Activated T-cell treated with anti-CD3 and anti-CD28 coated beads, Interleukin-2, amount 50 U/mL, for 72 hours (primary cell): ENCODE measurements around the gene PSMD11. TPM values are rescaled to one million over a fixed set of nuclear protein-coding genes. Genes with fewer than 3 reads are reported as not detected.
"Not testable (repeated sequence)": the region's sequence is repeated elsewhere in the genome, so short reads cannot be mapped to it uniquely, and the experiment has no call there.

Experiments
- ATAC-seq, 2 donors: fragments of 150-1000 bp; cut with Tn5 transposase; replicated peaks in 1 of 2; 2 replicates each; pipeline ENCODE4 v1.10.0; 2021; ENCODE audit warnings: moderate library complexity in 2 of 2, mild to moderate bottlenecking in 1 of 2
- DNase-seq, 2 donors: peaks; one replicate each; pipeline ENCODE4 v3.0.0; 2021 to 2022; ENCODE audit warnings: mixed read lengths in 1 of 2
- H3K27ac Mint-ChIP-seq: one replicate; pipeline ENCODE4 v1.8.0; 2022; ENCODE audit warnings: mild to moderate bottlenecking, moderate library complexity, mixed read lengths
- H3K27me3 Mint-ChIP-seq: one replicate; pipeline ENCODE4 v1.8.0; 2022; ENCODE audit warnings: low read depth, mixed read lengths
- H3K36me3 Mint-ChIP-seq, 2 donors: one replicate each; pipeline ENCODE4 v1.8.0; 2022; ENCODE audit warnings: mixed read lengths in 2 of 2, mild to moderate bottlenecking in 1 of 2; ENCODE audit not compliant: insufficient read depth in 2 of 2
- H3K4me1 Mint-ChIP-seq: one replicate; pipeline ENCODE4 v1.8.0; 2022; ENCODE audit warnings: low read depth, mixed read lengths
- H3K4me3 Mint-ChIP-seq, 2 donors: one replicate each; pipeline ENCODE4 v1.8.0; 2022; ENCODE audit warnings: mild to moderate bottlenecking in 2 of 2, mixed read lengths in 2 of 2, moderate library complexity in 2 of 2
- H3K9me3 Mint-ChIP-seq, 2 donors: one replicate each; pipeline ENCODE4 v1.8.0; 2022; ENCODE audit warnings: mixed read lengths in 2 of 2
- total RNA-seq, 2 donors: library from RNA; stranded (reverse); gene quantifications; one replicate each; pipeline ENCODE4 v1.2.3, GENCODE V29; 2022

Gene PSMD11
- total RNA-seq, 2 donors from 2014 or later = 131 to 134 TPM

- H3K27me3 Mint-ChIP-seq = no peaks in the 10 kb centered on the region
- no peak overlapping the region for H3K4me3 Mint-ChIP-seq
- H3K36me3 Mint-ChIP-seq = peaks cover 21 to 44% of the 10 kb centered on the region in 2 donors
- peak overlapping the region; percentile 70 for H3K27ac Mint-ChIP-seq
- no peaks in the 10 kb centered on the region for H3K9me3 Mint-ChIP-seq
- peaks cover 40% of the 10 kb centered on the region for H3K4me1 Mint-ChIP-seq
- DNase-seq = no peak
- no peak for ATAC-seq
Observed at GRCh38 chr17:32449963-32450362, 5.7 kb downstream of the PSMD11 start.

DNA sequence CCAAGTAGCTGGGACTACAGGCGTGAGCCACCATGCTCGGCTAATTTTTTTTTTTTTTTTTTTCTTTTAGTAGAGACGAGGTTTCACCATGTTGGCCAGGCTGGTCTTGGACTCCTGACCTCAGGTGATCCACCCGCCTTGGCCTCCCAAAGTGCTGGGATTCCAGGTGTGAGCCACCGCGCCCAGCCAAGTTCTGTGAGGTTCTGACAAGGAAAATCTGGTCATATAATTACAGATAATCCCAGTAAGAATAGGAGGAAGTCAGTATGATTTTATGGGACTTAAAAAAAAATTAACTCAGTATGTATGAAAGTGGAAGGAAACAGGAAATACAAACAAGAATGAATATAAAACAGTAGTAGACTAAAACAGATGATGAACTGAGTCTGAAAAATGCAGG is 6.1 kb downstream of the PSMD11 start:
- not testable (repeated sequence) for H3K9me3 Mint-ChIP-seq, H3K4me3 Mint-ChIP-seq, ATAC-seq, H3K27me3 Mint-ChIP-seq, DNase-seq
- Mint-ChIP-seq H3K36me3 (peaks cover 22 to 46% of the 10 kb centered on the region in 2 donors), H3K27ac (peak overlapping the region; percentile 94), H3K4me1 (peaks cover 41% of the 10 kb centered on the region)

DNA sequence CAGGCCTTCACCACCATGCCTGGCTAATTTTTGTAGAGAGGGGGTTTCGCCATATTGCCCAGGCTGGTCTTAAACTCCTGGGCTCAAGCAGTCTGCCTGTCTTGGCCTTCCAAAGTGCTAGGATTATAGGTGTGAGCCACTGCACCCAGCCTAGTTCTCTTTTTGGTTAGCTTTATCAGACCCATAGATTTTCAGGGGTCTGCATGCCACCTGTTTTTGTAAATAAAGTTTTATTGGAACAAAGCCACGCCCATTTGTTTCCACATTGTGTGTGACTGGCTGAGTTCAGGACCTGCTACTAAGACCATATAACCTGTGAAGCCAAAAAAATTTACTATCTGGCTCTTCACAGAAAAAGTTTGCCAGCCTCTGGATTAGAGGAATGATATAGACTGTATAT is 7.6 kb downstream of the PSMD11 start:
- H3K36me3 Mint-ChIP-seq = peaks cover 19 to 43% of the 10 kb centered on the region in 2 donors
- ATAC-seq = no peak
- H3K4me3 Mint-ChIP-seq = no peak overlapping the region
- peak overlapping the region; percentile 90 for H3K27ac Mint-ChIP-seq
- no peaks in the 10 kb centered on the region for H3K27me3 Mint-ChIP-seq
- H3K9me3 Mint-ChIP-seq = no peaks in the 10 kb centered on the region
- H3K4me1 Mint-ChIP-seq = peaks cover 27% of the 10 kb centered on the region
- no peak for DNase-seq

GRCh38 chr17:32452281-32452680 is 8.0 kb downstream of the PSMD11 start:
- Mint-ChIP-seq H3K27me3 (no peaks in the 10 kb centered on the region), H3K36me3 (peaks cover 16 to 40% of the 10 kb centered on the region in 2 donors), H3K27ac (peak overlapping the region; percentile 90), H3K9me3 (no peaks in the 10 kb centered on the region), H3K4me1 (peaks cover 27% of the 10 kb centered on the region), H3K4me3 (no peak overlapping the region)
- no peak for ATAC-seq
- no peak for DNase-seq

DNA sequence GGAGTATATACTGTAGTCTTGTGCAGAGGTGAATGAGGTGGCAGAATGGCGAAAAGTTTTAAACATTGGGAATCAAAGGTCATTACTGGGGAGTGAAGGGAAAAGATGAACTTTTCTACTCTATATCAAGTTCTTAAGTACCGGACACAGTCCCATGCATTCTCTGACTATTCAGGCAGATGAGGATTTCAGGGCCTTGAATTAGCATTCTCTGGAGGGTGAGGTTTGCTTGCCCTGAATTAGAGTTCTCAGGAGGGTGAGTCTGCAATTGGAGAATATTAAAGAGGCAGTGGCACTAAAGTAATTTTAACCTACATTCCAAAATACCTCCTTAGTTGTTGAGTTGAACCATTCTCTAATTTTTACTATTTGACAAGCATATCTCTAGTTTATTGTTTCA is 9.1 kb downstream of the PSMD11 start:
- H3K27ac Mint-ChIP-seq = peak overlapping the region; percentile 36

GRCh38 chr17:32458371-32458770 is 14.1 kb downstream of the PSMD11 start:
- Mint-ChIP-seq H3K4me1 (peaks cover 63% of the 10 kb centered on the region), H3K27ac (peak overlapping the region; percentile 6), H3K4me3 (peak overlapping the region in 1 of 2 donors; percentile 40), H3K27me3 (no peaks in the 10 kb centered on the region), H3K36me3 (peaks cover 16 to 47% of the 10 kb centered on the region in 2 donors), H3K9me3 (no peaks in the 10 kb centered on the region)
- ATAC-seq (peak; percentile 87), DNase-seq (no peak)

More for the DNA sequence above, 9.1 kb downstream of the PSMD11 start:
- DNase-seq = no peak
- no peak for ATAC-seq
- H3K36me3 Mint-ChIP-seq = peaks cover 15 to 44% of the 10 kb centered on the region in 2 donors
- H3K4me3 Mint-ChIP-seq = no peak overlapping the region
- H3K27me3 Mint-ChIP-seq = no peaks in the 10 kb centered on the region
- H3K4me1 Mint-ChIP-seq = peaks cover 31% of the 10 kb centered on the region
- no peaks in the 10 kb centered on the region for H3K9me3 Mint-ChIP-seq

GRCh38 chr17:32460054-32460453 is 15.7 kb downstream of the PSMD11 start:
- Mint-ChIP-seq H3K9me3 (no peaks in the 10 kb centered on the region), H3K4me3 (no peak overlapping the region), H3K4me1 (peaks cover 57% of the 10 kb centered on the region), H3K27me3 (no peaks in the 10 kb centered on the region), H3K36me3 (peaks cover 18 to 44% of the 10 kb centered on the region in 2 donors), H3K27ac (peak overlapping the region; percentile 35)
- no peak for DNase-seq
- no peak for ATAC-seq

DNA sequence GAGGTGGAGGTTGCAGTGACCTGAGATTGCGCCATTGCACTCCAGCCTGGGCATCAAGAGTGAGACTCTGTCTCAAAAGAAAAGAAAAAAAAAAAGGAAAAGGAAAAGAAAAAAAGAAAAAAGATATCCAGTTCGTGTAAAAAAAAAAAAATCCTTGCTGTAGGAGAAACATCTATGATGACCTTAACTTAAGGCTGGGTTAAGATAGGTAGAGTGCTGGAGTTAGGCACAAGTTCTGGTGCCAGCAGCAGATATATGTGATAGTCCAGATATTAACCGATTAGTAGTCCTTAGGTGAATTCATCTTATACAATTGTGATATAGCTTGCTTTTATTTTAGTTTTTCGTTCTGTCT is 17.2 kb downstream of the PSMD11 start:
- Mint-ChIP-seq H3K27ac (peak overlapping the region; percentile 54), H3K36me3 (peaks cover 15 to 45% of the 10 kb centered on the region in 2 donors), H3K4me3 (peak overlapping the region in 1 of 2 donors; percentile 15), H3K4me1 (peaks cover 53% of the 10 kb centered on the region), H3K9me3 (no peaks in the 10 kb centered on the region), H3K27me3 (no peaks in the 10 kb centered on the region)
- DNase-seq = no peak
- ATAC-seq = peak; percentile 14 to 35

DNA sequence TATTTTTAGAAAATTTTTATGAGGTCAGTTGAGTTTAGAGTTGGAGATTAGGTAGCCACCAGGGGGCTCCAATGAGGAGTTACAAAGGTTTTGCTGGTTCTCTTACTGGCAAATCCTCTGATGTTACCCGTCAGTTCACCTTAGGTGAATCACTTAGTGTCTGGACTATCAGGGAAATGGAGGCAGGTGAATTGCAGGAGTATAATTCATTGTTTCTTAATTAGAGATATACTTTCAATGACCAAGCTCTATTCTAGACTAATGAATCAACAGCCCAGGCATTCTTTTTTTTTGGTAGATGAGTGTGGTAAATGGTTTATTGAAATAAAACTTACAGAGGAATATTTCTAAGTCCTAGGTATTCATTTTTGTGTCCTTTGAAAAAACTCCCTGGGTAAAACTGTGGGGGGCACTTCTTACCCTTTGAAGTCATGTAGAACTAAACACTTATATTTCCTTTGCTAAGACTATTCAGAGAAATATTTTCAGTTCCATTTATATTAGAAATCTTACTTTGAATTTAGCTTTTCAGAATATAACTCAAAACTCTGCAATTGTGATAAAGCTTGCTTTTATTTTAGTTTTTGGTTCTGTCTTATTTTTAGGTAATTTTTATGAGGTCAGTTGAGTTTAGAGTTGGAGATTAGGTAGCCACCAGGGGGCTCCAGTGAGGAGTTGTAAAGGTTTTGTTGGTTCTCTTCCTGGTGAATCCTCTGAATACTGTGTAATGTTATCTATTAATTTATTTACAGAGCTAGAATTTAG is 17.7 kb downstream of the PSMD11 start:
- Mint-ChIP-seq H3K4me1 (peaks cover 51% of the 10 kb centered on the region), H3K36me3 (peaks cover 17 to 48% of the 10 kb centered on the region in 2 donors), H3K27ac (peak overlapping the region; percentile 54), H3K9me3 (no peaks in the 10 kb centered on the region), H3K27me3 (no peaks in the 10 kb centered on the region), H3K4me3 (peak overlapping the region in 1 of 2 donors; percentile 15)
- DNase-seq (peak; percentile 74 to 77), ATAC-seq (peak; percentile 70 to 71)

DNA sequence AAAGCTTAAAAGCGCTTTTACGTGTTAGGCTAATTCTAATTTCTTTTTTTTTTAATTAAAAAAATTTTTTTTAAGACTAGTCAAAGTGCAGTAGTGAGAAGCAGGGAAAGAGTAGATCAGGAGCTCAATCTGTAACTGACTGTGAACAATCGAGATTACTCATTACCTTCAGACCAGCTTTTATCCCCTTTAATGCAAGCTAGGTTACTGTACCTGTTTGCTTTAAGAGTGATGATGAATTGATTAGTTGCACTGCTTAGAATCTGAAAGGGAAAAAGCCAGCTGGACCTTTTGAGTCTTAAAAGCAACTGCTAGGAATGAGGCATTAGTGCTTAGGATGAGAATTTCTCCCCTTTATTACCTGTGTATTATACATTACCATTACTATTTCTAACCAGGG is 19.0 kb downstream of the PSMD11 start:
- H3K4me1 Mint-ChIP-seq = peaks cover 38% of the 10 kb centered on the region
- H3K9me3 Mint-ChIP-seq = no peaks in the 10 kb centered on the region
- H3K36me3 Mint-ChIP-seq = peaks cover 20 to 50% of the 10 kb centered on the region in 2 donors
- no peaks in the 10 kb centered on the region for H3K27me3 Mint-ChIP-seq
- DNase-seq (no peak), ATAC-seq (no peak)
- no peak overlapping the region for H3K4me3 Mint-ChIP-seq
- no peak overlapping the region for H3K27ac Mint-ChIP-seq

GRCh38 chr17:32464374-32464773 is 20.1 kb downstream of the PSMD11 start:
- H3K27me3 Mint-ChIP-seq = no peaks in the 10 kb centered on the region
- ATAC-seq (no peak), DNase-seq (no peak)
- H3K4me3 Mint-ChIP-seq = no peak overlapping the region
- H3K4me1 Mint-ChIP-seq = peaks cover 28% of the 10 kb centered on the region
- H3K9me3 Mint-ChIP-seq = no peaks in the 10 kb centered on the region
- peaks cover 15 to 51% of the 10 kb centered on the region in 2 donors for H3K36me3 Mint-ChIP-seq
- H3K27ac Mint-ChIP-seq = no peak overlapping the region

DNA sequence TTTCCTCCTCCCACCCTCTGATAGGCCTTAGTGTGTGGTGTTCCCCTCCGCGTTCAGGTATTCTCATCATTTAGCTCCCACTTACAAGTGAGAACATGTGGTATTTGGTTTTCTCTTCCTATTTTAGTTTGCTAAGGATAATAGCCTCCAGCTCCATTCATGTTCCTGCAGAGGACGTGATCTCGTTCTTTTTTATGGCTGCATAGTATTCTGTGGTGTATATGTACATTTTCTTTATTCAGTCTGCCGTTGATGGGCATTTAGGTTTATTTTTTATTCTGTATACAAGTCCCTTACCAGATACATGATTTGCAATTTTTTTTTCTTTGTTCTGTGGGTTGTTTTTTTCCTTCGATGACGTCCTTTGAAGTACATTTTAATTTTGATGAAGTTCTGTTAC is 23.6 kb downstream of the PSMD11 start:
- H3K9me3 Mint-ChIP-seq = no peaks in the 10 kb centered on the region
- no peak overlapping the region for H3K4me3 Mint-ChIP-seq
- H3K36me3 Mint-ChIP-seq = peaks cover 15 to 45% of the 10 kb centered on the region in 2 donors
- DNase-seq (no peak), ATAC-seq (no peak)
- peak overlapping the region; percentile 75 for H3K27ac Mint-ChIP-seq
- H3K4me1 Mint-ChIP-seq = no peaks in the 10 kb centered on the region
- H3K27me3 Mint-ChIP-seq = no peaks in the 10 kb centered on the region

DNA sequence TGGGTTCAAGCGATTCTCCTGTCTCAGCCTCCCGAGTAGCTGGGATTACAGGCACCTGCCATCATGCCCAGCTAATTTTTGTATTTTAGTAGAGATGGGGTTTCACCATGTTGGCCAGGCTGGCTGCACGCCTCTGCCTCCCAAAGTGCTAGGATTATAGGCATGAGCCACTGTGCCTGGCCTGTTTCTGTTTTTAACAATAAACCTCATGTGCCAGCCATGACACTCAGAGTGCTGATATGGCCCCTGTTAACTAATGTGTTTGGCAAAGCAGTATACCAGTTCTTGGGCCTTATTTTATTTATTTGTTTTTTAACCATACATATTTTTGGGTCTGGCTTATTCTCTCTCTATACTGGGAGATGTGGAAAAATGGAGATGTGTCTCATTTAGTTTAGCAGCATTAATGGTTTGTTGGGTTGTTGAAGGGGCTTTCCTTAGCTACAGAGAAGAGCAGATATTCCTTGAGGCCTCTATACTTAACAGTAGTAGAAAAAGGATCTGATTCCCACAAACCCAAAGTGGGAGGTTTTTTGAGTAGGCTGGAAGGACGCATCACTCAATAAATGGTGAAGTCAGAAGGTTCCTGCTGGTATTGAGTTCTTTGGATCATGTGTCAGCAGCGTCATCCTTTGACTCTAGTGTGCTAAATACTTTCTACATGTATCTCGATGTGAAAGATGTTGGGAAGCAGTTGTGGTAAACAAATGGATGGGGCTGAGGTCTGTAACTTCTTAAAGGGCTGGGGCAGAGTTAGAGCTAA is 26.3 kb downstream of the PSMD11 start:
- Mint-ChIP-seq H3K4me3 (no peak overlapping the region), H3K27me3 (no peaks in the 10 kb centered on the region), H3K27ac (peak overlapping the region; percentile 44)

More for the DNA sequence above, 26.3 kb downstream of the PSMD11 start:
- Mint-ChIP-seq H3K4me1 (no peaks in the 10 kb centered on the region), H3K9me3 (no peaks in the 10 kb centered on the region), H3K36me3 (peaks cover 16 to 48% of the 10 kb centered on the region in 2 donors)
- ATAC-seq (no peak), DNase-seq (no peak)
